Ovary (tissue), 3 donors: ENCODE measurements around the gene NUAK1.

ENCODE experiments used
- EP300 ChIP-seq: sonication (generic); formaldehyde crosslinking; IDR thresholded peaks from one replicate; pipeline ENCODE4 v1.6.1; 2017; ENCODE audit warnings: antibody characterized with exemption
- POLR2A ChIP-seq: fragments of 450-650 bp; IDR thresholded peaks from one replicate; pipeline ENCODE4 v1.6.1; 2017; ENCODE audit warnings: antibody characterized with exemption, mild to moderate bottlenecking, moderate library complexity
- TF ChIP-seq, protein P1 (sequence below), 3 donors: fragments of 450-650 bp in 2 of 3; fragments of 200-600 bp in 1 of 3; IDR thresholded peaks; one replicate each; pipeline versions ENCODE4 v1.5.1 to v1.8.0; 2016 to 2022; ENCODE audit warnings: antibody characterized with exemption in 3 of 3, mild to moderate bottlenecking in 1 of 3
- donor health status: DM: no; HTN: no; CAD: no.

DNA sequence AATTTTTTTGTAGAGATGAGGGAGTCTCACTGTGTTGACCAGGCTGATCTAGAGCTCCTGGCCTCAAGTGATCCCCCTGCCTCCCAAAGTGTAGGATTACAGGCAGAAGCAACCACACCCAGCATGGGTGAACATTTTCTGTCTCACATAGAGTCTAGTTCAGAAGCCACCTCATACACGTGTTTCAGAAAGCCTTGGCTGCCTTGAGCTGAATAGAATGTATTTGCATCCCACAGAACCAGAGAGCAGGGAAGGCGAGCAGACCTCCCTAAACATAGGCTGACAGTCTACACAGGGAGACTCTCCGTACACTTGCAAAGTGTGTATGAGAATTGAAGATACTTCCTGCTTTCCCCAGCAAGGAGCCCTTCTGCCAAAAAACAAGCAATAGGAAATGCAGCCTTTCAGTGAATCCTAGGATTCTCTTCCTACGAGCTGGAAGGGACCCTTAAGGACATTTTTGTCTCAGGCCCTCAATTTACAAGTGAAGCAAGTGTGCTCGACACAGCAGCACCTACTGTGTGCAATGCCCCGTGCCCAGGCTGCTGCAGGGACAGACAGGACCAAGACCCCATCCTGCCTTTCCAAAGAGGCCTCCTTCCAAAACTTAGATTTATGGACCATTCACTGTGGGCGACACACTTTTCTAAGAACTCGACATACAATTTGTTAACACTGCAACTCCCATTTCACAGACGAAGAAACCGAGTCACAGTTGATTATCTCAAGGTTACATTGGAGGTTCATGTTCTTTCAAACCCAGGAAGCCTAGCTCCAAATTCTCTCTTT lies 11.2 kb downstream of the NUAK1 start:
- TF ChIP-seq, protein P1, sequence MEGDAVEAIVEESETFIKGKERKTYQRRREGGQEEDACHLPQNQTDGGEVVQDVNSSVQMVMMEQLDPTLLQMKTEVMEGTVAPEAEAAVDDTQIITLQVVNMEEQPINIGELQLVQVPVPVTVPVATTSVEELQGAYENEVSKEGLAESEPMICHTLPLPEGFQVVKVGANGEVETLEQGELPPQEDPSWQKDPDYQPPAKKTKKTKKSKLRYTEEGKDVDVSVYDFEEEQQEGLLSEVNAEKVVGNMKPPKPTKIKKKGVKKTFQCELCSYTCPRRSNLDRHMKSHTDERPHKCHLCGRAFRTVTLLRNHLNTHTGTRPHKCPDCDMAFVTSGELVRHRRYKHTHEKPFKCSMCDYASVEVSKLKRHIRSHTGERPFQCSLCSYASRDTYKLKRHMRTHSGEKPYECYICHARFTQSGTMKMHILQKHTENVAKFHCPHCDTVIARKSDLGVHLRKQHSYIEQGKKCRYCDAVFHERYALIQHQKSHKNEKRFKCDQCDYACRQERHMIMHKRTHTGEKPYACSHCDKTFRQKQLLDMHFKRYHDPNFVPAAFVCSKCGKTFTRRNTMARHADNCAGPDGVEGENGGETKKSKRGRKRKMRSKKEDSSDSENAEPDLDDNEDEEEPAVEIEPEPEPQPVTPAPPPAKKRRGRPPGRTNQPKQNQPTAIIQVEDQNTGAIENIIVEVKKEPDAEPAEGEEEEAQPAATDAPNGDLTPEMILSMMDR (IDR thresholded peaks at IDR 0.05) = no peak
- TF ChIP-seq POLR2A (no peak), EP300 (no peak)
